ENCODE results near the gene IQSEC3. TPM values are rescaled to one million over a fixed set of nuclear protein-coding genes. Genes with fewer than 3 reads are reported as not detected.

Gene IQSEC3
- total RNA-seq, 1 experiment from 2014 or later = not detected

DNA sequence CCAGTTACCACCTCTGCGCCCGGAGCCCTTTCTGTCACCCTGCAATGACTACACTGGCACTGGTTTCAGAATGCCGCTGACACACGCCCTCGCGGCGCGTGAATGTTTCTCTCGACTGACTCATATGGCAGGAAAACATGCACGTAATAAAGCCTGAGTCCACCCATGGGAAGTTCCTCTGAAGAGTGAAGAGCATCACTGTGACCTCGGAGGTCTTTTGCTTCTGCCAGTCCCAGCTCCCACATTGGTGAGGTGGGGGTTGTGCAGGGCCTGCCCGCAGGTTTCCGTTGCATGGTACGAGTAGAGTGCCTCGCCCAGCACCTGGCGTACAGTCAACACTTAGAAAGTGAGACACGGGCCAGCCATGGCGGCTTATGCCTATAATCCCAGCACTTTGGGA lies 158.4 kb downstream of the IQSEC3 start:
- H3K4me3 ChIP-seq (ENCODE audit: low read depth in 2 of 2, low read length in 2 of 2) = no peak overlapping the region
- intact Hi-C loops (cut with micrococcal nuclease; ENCODE audit: unreplicated experiment) (no loop called here), in situ Hi-C loops (cut with HindIII; ENCODE audit: low pct_unique_long_range_greater_than_20kb, low sequenced_read_pairs) (no loop called here)
- H3K27ac ChIP-seq (ENCODE audit: low read length) = no peak overlapping the region
- TF ChIP-seq, protein P1, sequence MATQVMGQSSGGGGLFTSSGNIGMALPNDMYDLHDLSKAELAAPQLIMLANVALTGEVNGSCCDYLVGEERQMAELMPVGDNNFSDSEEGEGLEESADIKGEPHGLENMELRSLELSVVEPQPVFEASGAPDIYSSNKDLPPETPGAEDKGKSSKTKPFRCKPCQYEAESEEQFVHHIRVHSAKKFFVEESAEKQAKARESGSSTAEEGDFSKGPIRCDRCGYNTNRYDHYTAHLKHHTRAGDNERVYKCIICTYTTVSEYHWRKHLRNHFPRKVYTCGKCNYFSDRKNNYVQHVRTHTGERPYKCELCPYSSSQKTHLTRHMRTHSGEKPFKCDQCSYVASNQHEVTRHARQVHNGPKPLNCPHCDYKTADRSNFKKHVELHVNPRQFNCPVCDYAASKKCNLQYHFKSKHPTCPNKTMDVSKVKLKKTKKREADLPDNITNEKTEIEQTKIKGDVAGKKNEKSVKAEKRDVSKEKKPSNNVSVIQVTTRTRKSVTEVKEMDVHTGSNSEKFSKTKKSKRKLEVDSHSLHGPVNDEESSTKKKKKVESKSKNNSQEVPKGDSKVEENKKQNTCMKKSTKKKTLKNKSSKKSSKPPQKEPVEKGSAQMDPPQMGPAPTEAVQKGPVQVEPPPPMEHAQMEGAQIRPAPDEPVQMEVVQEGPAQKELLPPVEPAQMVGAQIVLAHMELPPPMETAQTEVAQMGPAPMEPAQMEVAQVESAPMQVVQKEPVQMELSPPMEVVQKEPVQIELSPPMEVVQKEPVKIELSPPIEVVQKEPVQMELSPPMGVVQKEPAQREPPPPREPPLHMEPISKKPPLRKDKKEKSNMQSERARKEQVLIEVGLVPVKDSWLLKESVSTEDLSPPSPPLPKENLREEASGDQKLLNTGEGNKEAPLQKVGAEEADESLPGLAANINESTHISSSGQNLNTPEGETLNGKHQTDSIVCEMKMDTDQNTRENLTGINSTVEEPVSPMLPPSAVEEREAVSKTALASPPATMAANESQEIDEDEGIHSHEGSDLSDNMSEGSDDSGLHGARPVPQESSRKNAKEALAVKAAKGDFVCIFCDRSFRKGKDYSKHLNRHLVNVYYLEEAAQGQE (IDR thresholded peaks at IDR 0.05; ENCODE audit: insufficient read depth in 1 of 2, low read depth in 2 of 2, low read length in 1 of 2) = no peak
- TF ChIP-seq, protein P2, sequence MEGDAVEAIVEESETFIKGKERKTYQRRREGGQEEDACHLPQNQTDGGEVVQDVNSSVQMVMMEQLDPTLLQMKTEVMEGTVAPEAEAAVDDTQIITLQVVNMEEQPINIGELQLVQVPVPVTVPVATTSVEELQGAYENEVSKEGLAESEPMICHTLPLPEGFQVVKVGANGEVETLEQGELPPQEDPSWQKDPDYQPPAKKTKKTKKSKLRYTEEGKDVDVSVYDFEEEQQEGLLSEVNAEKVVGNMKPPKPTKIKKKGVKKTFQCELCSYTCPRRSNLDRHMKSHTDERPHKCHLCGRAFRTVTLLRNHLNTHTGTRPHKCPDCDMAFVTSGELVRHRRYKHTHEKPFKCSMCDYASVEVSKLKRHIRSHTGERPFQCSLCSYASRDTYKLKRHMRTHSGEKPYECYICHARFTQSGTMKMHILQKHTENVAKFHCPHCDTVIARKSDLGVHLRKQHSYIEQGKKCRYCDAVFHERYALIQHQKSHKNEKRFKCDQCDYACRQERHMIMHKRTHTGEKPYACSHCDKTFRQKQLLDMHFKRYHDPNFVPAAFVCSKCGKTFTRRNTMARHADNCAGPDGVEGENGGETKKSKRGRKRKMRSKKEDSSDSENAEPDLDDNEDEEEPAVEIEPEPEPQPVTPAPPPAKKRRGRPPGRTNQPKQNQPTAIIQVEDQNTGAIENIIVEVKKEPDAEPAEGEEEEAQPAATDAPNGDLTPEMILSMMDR (IDR thresholded peaks at IDR 0.05) = no peak
- TF ChIP-seq SIN3A (IDR thresholded peaks at IDR 0.05; ENCODE audit: borderline replicate concordance, insufficient read depth, low read depth, low read length) (no peak), POLR2AphosphoS5 (IDR thresholded peaks at IDR 0.05; ENCODE audit: low read depth, low read length) (no peak), TCF7L2 (IDR thresholded peaks at IDR 0.05; ENCODE audit: low read depth, low read length) (no peak)
- POLR2A ChIA-PET = no interaction called here
- CTCF ChIA-PET = no interaction called here
- BruUV-seq (replicated peaks) = no TSS peak
- H3K27me3 ChIP-seq (ENCODE audit: control insufficient read depth, insufficient read depth, low read length) = no peaks in the 10 kb centered on the region
- no peaks in the 10 kb centered on the region for H3K9me3 ChIP-seq (ENCODE audit: control insufficient read depth, insufficient read depth, low read depth, low read length)
- H3K36me3 ChIP-seq (ENCODE audit: control insufficient read depth, insufficient read depth, low read length) = no peaks in the 10 kb centered on the region
- no peak for ATAC-seq
- H3K4me1 ChIP-seq (ENCODE audit: control insufficient read depth, insufficient read depth, low read length) = no peaks in the 10 kb centered on the region
- no peak for DNase-seq (ENCODE audit: low read depth, low spot score)

DNA sequence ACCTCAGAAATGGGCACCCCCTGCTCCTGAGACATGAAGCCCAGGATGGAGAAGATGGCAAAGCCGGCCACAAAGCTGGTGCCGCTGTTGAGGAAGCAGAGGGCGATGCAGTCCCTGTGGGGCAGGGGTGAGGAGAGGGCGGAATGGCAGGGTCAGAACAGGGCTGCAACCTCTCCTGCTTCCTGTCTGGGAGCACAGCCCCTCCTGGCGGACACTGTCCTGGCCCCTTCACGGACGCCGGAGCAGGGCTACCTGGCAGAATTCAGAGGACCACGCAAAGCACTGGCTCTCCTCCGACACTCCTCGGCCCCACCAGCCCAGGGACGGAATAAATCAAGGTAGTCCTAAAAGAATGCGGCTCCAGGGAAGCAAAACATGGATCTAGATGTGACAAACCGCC lies 159.8 kb downstream of the IQSEC3 start:
- in situ Hi-C loops (cut with HindIII; ENCODE audit: low pct_unique_long_range_greater_than_20kb, low sequenced_read_pairs) = no loop called here
- no peaks in the 10 kb centered on the region for H3K9me3 ChIP-seq (ENCODE audit: control insufficient read depth, insufficient read depth, low read depth, low read length)
- TF ChIP-seq SIN3A (IDR thresholded peaks at IDR 0.05; ENCODE audit: borderline replicate concordance, insufficient read depth, low read depth, low read length) (no peak), TCF7L2 (IDR thresholded peaks at IDR 0.05; ENCODE audit: low read depth, low read length) (no peak), POLR2AphosphoS5 (IDR thresholded peaks at IDR 0.05; ENCODE audit: low read depth, low read length) (no peak)
- TF ChIP-seq, protein P1 (IDR thresholded peaks at IDR 0.05; ENCODE audit: insufficient read depth in 1 of 2, low read depth in 2 of 2, low read length in 1 of 2) = no peak
- TF ChIP-seq, protein P2 (IDR thresholded peaks at IDR 0.05) = no peak
- ATAC-seq (no peak), DNase-seq (ENCODE audit: low read depth, low spot score) (no peak)
- BruUV-seq (replicated peaks) = no TSS peak
- no peak overlapping the region for H3K27ac ChIP-seq (ENCODE audit: low read length)
- ChIA-PET CTCF (no interaction called here), POLR2A (no interaction called here)
- no peaks in the 10 kb centered on the region for H3K27me3 ChIP-seq (ENCODE audit: control insufficient read depth, insufficient read depth, low read length)
- no peak overlapping the region for H3K4me3 ChIP-seq (ENCODE audit: low read depth in 2 of 2, low read length in 2 of 2)
- no peaks in the 10 kb centered on the region for H3K4me1 ChIP-seq (ENCODE audit: control insufficient read depth, insufficient read depth, low read length)
- no peaks in the 10 kb centered on the region for H3K36me3 ChIP-seq (ENCODE audit: control insufficient read depth, insufficient read depth, low read length)
- intact Hi-C loops (cut with micrococcal nuclease; ENCODE audit: unreplicated experiment) = no loop called here
